Liver (tissue), 9 donors: ENCODE measurements around the gene DIP2C. TPM values are rescaled to one million over a fixed set of nuclear protein-coding genes. Genes with fewer than 3 reads are reported as not detected.

Experiments used
- DNase-seq: peaks from one replicate; pipeline ENCODE4 v3.0.0-alpha.2; 2017; ENCODE audit warnings: low spot score
- H3K27ac ChIP-seq, 2 donors: one replicate each; pipeline ENCODE4 v1.7.0; 2013; ENCODE audit warnings: inconsistent platforms in 2 of 2, low read length in 2 of 2, control low read depth in 1 of 2, low read depth in 1 of 2, mild to moderate bottlenecking in 1 of 2
- H3K27me3 ChIP-seq, 4 donors: one replicate each; pipeline versions ENCODE4 v1.6.1 to v1.7.0; 2013; ENCODE audit warnings: low read length in 3 of 4, inconsistent platforms in 1 of 4, mild to moderate bottlenecking in 1 of 4, moderate library complexity in 1 of 4; ENCODE audit not compliant: control insufficient read depth in 4 of 4, insufficient read depth in 4 of 4
- H3K36me3 ChIP-seq, 4 donors: one replicate each; pipeline versions ENCODE4 v1.6.1 to v1.7.0; 2013; ENCODE audit warnings: low read length in 3 of 4, mild to moderate bottlenecking in 3 of 4, low read depth in 1 of 4, moderate library complexity in 1 of 4; ENCODE audit not compliant: control insufficient read depth in 4 of 4, insufficient read depth in 3 of 4
- H3K4me1 ChIP-seq, 4 donors: one replicate each; pipeline versions ENCODE4 v1.6.1 to v1.7.0; 2013; ENCODE audit warnings: low read length in 3 of 4, mild to moderate bottlenecking in 3 of 4, moderate library complexity in 1 of 4; ENCODE audit not compliant: control insufficient read depth in 4 of 4, insufficient read depth in 4 of 4
- H3K4me3 ChIP-seq, 3 donors: one replicate each; pipeline versions ENCODE4 v1.6.1 to v1.7.0; 2013; ENCODE audit warnings: low read length in 3 of 3, control low read depth in 1 of 3, low read depth in 1 of 3, mild to moderate bottlenecking in 1 of 3
- H3K9ac ChIP-seq, 2 donors: one replicate each; pipeline ENCODE4 v1.7.0; 2013; ENCODE audit warnings: low read length in 2 of 2, mild to moderate bottlenecking in 2 of 2, moderate library complexity in 2 of 2, control low read depth in 1 of 2, low read depth in 1 of 2
- H3K9me3 ChIP-seq, 4 donors: one replicate each; pipeline versions ENCODE4 v1.6.1 to v1.7.0; 2013; ENCODE audit warnings: low read length in 3 of 4; ENCODE audit not compliant: control insufficient read depth in 4 of 4
- ATF3 ChIP-seq: IDR thresholded peaks from 2 replicates; pipeline ENCODE4 v1.6.1; 2016; ENCODE audit warnings: antibody characterized with exemption
- EGR1 ChIP-seq, 2 donors: IDR thresholded peaks; 2 replicates each; pipeline ENCODE4 v1.6.1; 2016 to 2018; ENCODE audit warnings: antibody characterized with exemption in 2 of 2, low read depth in 2 of 2
- FOXA2 ChIP-seq: IDR thresholded peaks from 2 replicates; pipeline ENCODE4 v1.6.1; 2016; ENCODE audit warnings: antibody characterized with exemption
- GABPA ChIP-seq, 2 donors: IDR thresholded peaks in 1 of 2; conservative IDR thresholded peaks in 1 of 2; 2 replicates each; pipeline ENCODE4 v1.6.1; 2016; ENCODE audit warnings: antibody characterized with exemption in 2 of 2, mild to moderate bottlenecking in 1 of 2, moderate library complexity in 1 of 2
- HNF4A ChIP-seq, 2 donors: conservative IDR thresholded peaks; 2 replicates each; pipeline ENCODE4 v1.6.1; 2016; ENCODE audit warnings: antibody characterized with exemption in 2 of 2, mild to moderate bottlenecking in 2 of 2
- MAX ChIP-seq: IDR thresholded peaks from 2 replicates; pipeline ENCODE4 v1.6.1; 2016; ENCODE audit warnings: antibody characterized with exemption
- NR2F2 ChIP-seq: IDR thresholded peaks from 2 replicates; pipeline ENCODE4 v1.6.1; 2016; ENCODE audit warnings: antibody characterized with exemption
- RAD21 ChIP-seq, 2 donors: IDR thresholded peaks; 2 replicates each; pipeline ENCODE4 v1.6.1; 2016; ENCODE audit warnings: antibody characterized with exemption in 2 of 2, mild to moderate bottlenecking in 2 of 2
- RXRA ChIP-seq, 2 donors: IDR thresholded peaks; 2 replicates each; pipeline ENCODE4 v1.6.1; 2017 to 2018; ENCODE audit warnings: antibody characterized with exemption in 2 of 2, mild to moderate bottlenecking in 1 of 2
- SP1 ChIP-seq: IDR thresholded peaks from 2 replicates; pipeline ENCODE4 v1.6.1; 2018; ENCODE audit warnings: antibody characterized with exemption, mild to moderate bottlenecking
- TAF1 ChIP-seq: conservative IDR thresholded peaks from 2 replicates; pipeline ENCODE4 v1.6.1; 2016; ENCODE audit warnings: antibody characterized with exemption, mild to moderate bottlenecking
- YY1 ChIP-seq: IDR thresholded peaks from 2 replicates; pipeline ENCODE4 v1.6.1; 2016; ENCODE audit warnings: antibody characterized with exemption, mild to moderate bottlenecking
- WGBS: extraction: QIAGEN DNeasy Blood & Tissue Kit; methylation state at CpG from one replicate; pipeline ENCODE4 v1.1.7; 2013; 5-methylcytosine and 5-hydroxymethylcytosine counted together
- polyA plus RNA-seq, 2 donors: library from polyadenylated mRNA; stranded (reverse) in 1 of 2; unstranded in 1 of 2; fragments of 200-250 nt in 1 of 2; fragments of >200 nt in 1 of 2; fragmentation: Nextera tagmentation in 1 of 2; extraction: Ambion mirVana in 1 of 2; gene quantifications; one replicate each; pipeline versions ENCODE4 v1.2.1 to v1.2.3, GENCODE V29; 2013 to 2015
- total RNA-seq, 2 donors: library from RNA; depleted of rRNA; stranded (reverse); fragments of >200 nt; gene quantifications; one replicate each; pipeline ENCODE4 v1.2.3, GENCODE V29; 2014
- TF ChIP-seq, protein P1 (sequence below): IDR thresholded peaks from 2 replicates; pipeline ENCODE4 v1.6.1; 2016; ENCODE audit warnings: antibody characterized with exemption
- TF ChIP-seq, protein P2 (sequence below): fragments of 150-350 bp; IDR thresholded peaks from 2 replicates; pipeline ENCODE4 v1.5.1; 2017; ENCODE audit warnings: improper control_type of control experiment, low read depth, low read length; ENCODE audit not compliant: missing input control
- TF ChIP-seq, protein P3 (sequence below): IDR thresholded peaks from 2 replicates; pipeline ENCODE4 v1.6.1; 2016; ENCODE audit warnings: antibody characterized with exemption, mild to moderate bottlenecking
- donor health status: healthy.
- donor health status: healthy.
- donor health status: healthy.
- donor health status: healthy.
- donor health status: healthy.

DIP2C gene
- total and polyA plus RNA-seq, 4 donors: 4.2 to 12.2 (median 5.7) TPM

DNA sequence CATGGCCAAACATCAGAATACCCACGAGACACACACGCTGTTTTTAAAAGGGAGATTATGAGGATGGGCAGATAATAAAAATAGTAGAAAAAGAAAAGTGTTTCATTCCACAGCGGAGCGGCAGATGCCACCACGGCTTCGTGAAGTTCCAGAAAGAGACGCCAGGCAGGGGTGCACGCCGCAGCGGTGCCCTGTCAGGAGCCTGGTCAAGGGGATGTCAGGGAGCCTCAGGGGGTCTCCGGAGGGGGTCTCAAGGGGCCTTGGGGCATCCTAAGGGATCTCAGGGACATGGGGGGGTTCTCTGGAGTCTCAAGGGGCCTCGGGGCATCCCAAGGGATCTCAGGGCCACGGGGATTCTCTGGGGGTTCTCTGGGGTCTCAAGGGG, 300.8 kb downstream of the DIP2C start:
- WGBS: 93% methylated on average over 13 of the region's 13 CpGs
- DNase-seq: no peak
- H3K4me1 ChIP-seq: no peaks in the 10 kb centered on the region
- peaks cover 2 to 39% (median 11%) of the 10 kb centered on the region in 4 donors for H3K36me3 ChIP-seq
- no peak for TF ChIP-seq ATF3
- TF ChIP-seq FOXA2: no peak
- TF ChIP-seq EGR1 (IDR thresholded peaks at IDR 0.05; ENCODE audit: low read depth in 2 of 2): no peak
- TF ChIP-seq YY1: no peak
- TF ChIP-seq SP1: no peak
- no peak overlapping the region for H3K27ac ChIP-seq
- no peaks in the 10 kb centered on the region for H3K9me3 ChIP-seq
- no peaks in the 10 kb centered on the region for H3K27me3 ChIP-seq
- H3K9ac ChIP-seq: no peak overlapping the region
- no peak overlapping the region for H3K4me3 ChIP-seq

DNA sequence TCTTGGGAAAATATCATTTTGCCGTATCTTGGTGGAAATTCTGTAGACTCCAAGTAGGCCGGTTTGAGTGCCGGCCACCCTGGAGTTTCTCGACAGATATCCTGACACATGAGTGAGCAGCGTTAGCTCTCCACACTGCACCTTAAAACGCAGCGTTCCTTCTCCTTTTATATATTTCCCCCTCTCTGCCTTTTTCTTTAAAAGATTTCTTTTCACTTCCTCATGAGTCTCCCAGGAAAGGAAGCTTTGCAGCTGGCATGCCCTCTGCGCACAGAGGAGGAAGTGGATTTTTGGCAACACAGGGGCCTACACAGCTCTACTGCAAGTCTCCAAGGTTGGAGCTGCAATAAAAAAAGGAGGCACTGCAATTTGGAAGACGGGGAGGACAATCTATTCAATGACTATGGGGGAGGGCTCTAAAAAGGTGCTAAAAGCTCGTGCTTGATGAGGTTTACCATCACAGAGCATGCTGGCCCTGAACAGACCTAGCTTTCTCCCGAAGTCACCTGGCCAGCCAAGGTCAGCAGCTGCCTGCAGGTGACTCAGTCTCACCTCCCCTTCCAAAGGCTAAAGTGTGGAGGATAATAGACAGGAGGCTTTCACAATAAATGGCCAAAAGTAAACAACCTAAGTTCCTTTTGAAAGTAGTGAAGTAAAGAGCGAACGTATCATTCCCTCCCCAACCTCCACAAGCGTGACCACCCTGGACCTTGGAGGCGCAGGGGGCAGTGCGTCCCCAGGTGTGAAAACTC, 301.4 kb downstream of the DIP2C start:
- H3K27ac ChIP-seq: no peak overlapping the region
- no peak overlapping the region for H3K4me3 ChIP-seq
- TF ChIP-seq RXRA (IDR thresholded peaks at IDR 0.05): no peak
- no peak for TF ChIP-seq ATF3
- TF ChIP-seq TAF1: no peak
- TF ChIP-seq, protein P1, sequence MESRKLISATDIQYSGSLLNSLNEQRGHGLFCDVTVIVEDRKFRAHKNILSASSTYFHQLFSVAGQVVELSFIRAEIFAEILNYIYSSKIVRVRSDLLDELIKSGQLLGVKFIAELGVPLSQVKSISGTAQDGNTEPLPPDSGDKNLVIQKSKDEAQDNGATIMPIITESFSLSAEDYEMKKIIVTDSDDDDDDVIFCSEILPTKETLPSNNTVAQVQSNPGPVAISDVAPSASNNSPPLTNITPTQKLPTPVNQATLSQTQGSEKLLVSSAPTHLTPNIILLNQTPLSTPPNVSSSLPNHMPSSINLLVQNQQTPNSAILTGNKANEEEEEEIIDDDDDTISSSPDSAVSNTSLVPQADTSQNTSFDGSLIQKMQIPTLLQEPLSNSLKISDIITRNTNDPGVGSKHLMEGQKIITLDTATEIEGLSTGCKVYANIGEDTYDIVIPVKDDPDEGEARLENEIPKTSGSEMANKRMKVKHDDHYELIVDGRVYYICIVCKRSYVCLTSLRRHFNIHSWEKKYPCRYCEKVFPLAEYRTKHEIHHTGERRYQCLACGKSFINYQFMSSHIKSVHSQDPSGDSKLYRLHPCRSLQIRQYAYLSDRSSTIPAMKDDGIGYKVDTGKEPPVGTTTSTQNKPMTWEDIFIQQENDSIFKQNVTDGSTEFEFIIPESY: no peak
- H3K9me3 ChIP-seq: no peaks in the 10 kb centered on the region
- H3K36me3 ChIP-seq: peaks cover 2 to 42% (median 11%) of the 10 kb centered on the region in 4 donors
- no peaks in the 10 kb centered on the region for H3K27me3 ChIP-seq
- H3K4me1 ChIP-seq: no peaks in the 10 kb centered on the region
- WGBS: 84% methylated on average over 16 of the region's 16 CpGs
- H3K9ac ChIP-seq: no peak overlapping the region
- DNase-seq: no peak

- no peak for DNase-seq
- peaks cover 2 to 47% (median 11%) of the 10 kb centered on the region in 4 donors for H3K36me3 ChIP-seq
- H3K9me3 ChIP-seq: no peaks in the 10 kb centered on the region
- WGBS: 93% methylated on average over 5 of the region's 5 CpGs
- H3K27ac ChIP-seq: no peak overlapping the region
- H3K4me1 ChIP-seq: no peaks in the 10 kb centered on the region
- no peak overlapping the region for H3K9ac ChIP-seq
- H3K27me3 ChIP-seq: no peaks in the 10 kb centered on the region
- no peak overlapping the region for H3K4me3 ChIP-seq
- TF ChIP-seq NR2F2 (no peak), RXRA (IDR thresholded peaks at IDR 0.05) (no peak), FOXA2 (no peak), HNF4A (conservative IDR thresholded peaks at IDR 0.05) (no peak), RAD21 (IDR thresholded peaks at IDR 0.05) (no peak), TAF1 (no peak), YY1 (no peak), ATF3 (no peak), MAX (no peak), SP1 (no peak), EGR1 (IDR thresholded peaks at IDR 0.05; ENCODE audit: low read depth in 2 of 2) (no peak), GABPA (IDR thresholded peaks at IDR 0.05 in 1 of 2, conservative IDR thresholded peaks at IDR 0.05 in 1 of 2) (no peak)
- TF ChIP-seq, protein P1: no peak
- TF ChIP-seq, protein P2, sequence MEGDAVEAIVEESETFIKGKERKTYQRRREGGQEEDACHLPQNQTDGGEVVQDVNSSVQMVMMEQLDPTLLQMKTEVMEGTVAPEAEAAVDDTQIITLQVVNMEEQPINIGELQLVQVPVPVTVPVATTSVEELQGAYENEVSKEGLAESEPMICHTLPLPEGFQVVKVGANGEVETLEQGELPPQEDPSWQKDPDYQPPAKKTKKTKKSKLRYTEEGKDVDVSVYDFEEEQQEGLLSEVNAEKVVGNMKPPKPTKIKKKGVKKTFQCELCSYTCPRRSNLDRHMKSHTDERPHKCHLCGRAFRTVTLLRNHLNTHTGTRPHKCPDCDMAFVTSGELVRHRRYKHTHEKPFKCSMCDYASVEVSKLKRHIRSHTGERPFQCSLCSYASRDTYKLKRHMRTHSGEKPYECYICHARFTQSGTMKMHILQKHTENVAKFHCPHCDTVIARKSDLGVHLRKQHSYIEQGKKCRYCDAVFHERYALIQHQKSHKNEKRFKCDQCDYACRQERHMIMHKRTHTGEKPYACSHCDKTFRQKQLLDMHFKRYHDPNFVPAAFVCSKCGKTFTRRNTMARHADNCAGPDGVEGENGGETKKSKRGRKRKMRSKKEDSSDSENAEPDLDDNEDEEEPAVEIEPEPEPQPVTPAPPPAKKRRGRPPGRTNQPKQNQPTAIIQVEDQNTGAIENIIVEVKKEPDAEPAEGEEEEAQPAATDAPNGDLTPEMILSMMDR: no peak
- TF ChIP-seq, protein P3, sequence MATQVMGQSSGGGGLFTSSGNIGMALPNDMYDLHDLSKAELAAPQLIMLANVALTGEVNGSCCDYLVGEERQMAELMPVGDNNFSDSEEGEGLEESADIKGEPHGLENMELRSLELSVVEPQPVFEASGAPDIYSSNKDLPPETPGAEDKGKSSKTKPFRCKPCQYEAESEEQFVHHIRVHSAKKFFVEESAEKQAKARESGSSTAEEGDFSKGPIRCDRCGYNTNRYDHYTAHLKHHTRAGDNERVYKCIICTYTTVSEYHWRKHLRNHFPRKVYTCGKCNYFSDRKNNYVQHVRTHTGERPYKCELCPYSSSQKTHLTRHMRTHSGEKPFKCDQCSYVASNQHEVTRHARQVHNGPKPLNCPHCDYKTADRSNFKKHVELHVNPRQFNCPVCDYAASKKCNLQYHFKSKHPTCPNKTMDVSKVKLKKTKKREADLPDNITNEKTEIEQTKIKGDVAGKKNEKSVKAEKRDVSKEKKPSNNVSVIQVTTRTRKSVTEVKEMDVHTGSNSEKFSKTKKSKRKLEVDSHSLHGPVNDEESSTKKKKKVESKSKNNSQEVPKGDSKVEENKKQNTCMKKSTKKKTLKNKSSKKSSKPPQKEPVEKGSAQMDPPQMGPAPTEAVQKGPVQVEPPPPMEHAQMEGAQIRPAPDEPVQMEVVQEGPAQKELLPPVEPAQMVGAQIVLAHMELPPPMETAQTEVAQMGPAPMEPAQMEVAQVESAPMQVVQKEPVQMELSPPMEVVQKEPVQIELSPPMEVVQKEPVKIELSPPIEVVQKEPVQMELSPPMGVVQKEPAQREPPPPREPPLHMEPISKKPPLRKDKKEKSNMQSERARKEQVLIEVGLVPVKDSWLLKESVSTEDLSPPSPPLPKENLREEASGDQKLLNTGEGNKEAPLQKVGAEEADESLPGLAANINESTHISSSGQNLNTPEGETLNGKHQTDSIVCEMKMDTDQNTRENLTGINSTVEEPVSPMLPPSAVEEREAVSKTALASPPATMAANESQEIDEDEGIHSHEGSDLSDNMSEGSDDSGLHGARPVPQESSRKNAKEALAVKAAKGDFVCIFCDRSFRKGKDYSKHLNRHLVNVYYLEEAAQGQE: no peak
These were observed 301.9 kb downstream of the DIP2C start for GRCh38 chr10:387593-387891.
